Neural progenitor cell (in vitro differentiated cells): Measurements from ENCODE around the gene TIMP2. TPM values are rescaled to one million over a fixed set of nuclear protein-coding genes. Genes with fewer than 3 reads are reported as not detected.

ENCODE experiments used
- DNase-seq: peaks from one replicate; pipeline ENCODE4 v3.0.0-alpha.2; 2016; ENCODE audit warnings: low spot score
- H2AFZ ChIP-seq: fragments of 200-600 bp; sonication (generic); replicated peaks from 2 replicates; pipeline ENCODE4 v1.6.1; 2016; ENCODE audit warnings: antibody characterized with exemption
- H3F3A ChIP-seq: fragments of 200-600 bp; sonication (generic); 2 replicates; pipeline ENCODE4 v1.6.1; 2016; ENCODE audit warnings: antibody characterized with exemption, low read depth
- H3K27ac ChIP-seq: fragments of 200-600 bp; sonication (generic); 2 replicates; pipeline ENCODE4 v1.5.1; 2016; ENCODE audit warnings: mild to moderate bottlenecking
- H3K27me3 ChIP-seq: fragments of 200-600 bp; sonication (generic); 2 replicates; pipeline ENCODE4 v1.6.1; 2016; ENCODE audit warnings: mild to moderate bottlenecking, moderate library complexity
- H3K36me3 ChIP-seq: fragments of 200-600 bp; sonication (generic); 2 replicates; pipeline ENCODE4 v1.5.1; 2016
- H3K4me1 ChIP-seq: fragments of 200-600 bp; sonication (generic); 2 replicates; pipeline ENCODE4 v1.6.1; 2016; ENCODE audit warnings: mixed run types
- H3K4me2 ChIP-seq: fragments of 200-600 bp; sonication (generic); 2 replicates; pipeline ENCODE4 v1.6.1; 2016
- H3K4me3 ChIP-seq: fragments of 200-600 bp; sonication (generic); 2 replicates; pipeline ENCODE4 v1.5.1; 2016
- H3K79me2 ChIP-seq: fragments of 200-600 bp; sonication (generic); 2 replicates; pipeline ENCODE4 v1.6.1; 2016; ENCODE audit warnings: low read depth
- H3K9ac ChIP-seq: fragments of 200-600 bp; sonication (generic); 2 replicates; pipeline ENCODE4 v1.6.1; 2016
- H3K9me3 ChIP-seq: fragments of 200-600 bp; sonication (generic); 2 replicates; pipeline ENCODE4 v1.5.1; 2016; ENCODE audit warnings: low read depth
- H4K20me1 ChIP-seq: fragments of 200-600 bp; sonication (generic); 2 replicates; pipeline ENCODE4 v1.6.1; 2016; ENCODE audit warnings: low read depth
- H3K27ac Mint-ChIP-seq: 3 replicates; pipeline ENCODE4 v1.8.0; 2021; ENCODE audit warnings: mixed read lengths
- H3K27me3 Mint-ChIP-seq: 2 replicates; pipeline ENCODE4 v1.8.0; 2022; ENCODE audit warnings: low read depth, mild to moderate bottlenecking, inconsistent platforms, moderate library complexity, mixed read lengths; ENCODE audit not compliant: insufficient read depth
- H3K36me3 Mint-ChIP-seq: 3 replicates; pipeline ENCODE4 v1.8.0; 2021; ENCODE audit warnings: mixed read lengths
- H3K4me1 Mint-ChIP-seq: 3 replicates; pipeline ENCODE4 v1.8.0; 2021; ENCODE audit warnings: mixed read lengths
- H3K4me3 Mint-ChIP-seq: 3 replicates; pipeline ENCODE4 v1.8.0; 2021; ENCODE audit warnings: mild to moderate bottlenecking, moderate library complexity, mixed read lengths
- H3K9me3 Mint-ChIP-seq: 3 replicates; pipeline ENCODE4 v1.8.0; 2020; ENCODE audit warnings: mixed read lengths
- EZH2 ChIP-seq: fragments of 200-600 bp; sonication (generic); IDR thresholded peaks from 2 replicates; pipeline ENCODE4 v1.6.1; 2017; ENCODE audit warnings: antibody characterized with exemption, mild to moderate bottlenecking, moderate library complexity
- EZH2phosphoT487 ChIP-seq: fragments of 200-600 bp; sonication (generic); IDR thresholded peaks from 2 replicates; pipeline ENCODE4 v1.6.1; 2017; ENCODE audit warnings: antibody characterized with exemption
- total RNA-seq: library from RNA; depleted of rRNA; stranded (reverse); fragments of >200 nt; gene quantifications from 2 replicates; pipeline ENCODE4 v1.2.3, GENCODE V29; 2015; ENCODE audit warnings: low replicate concordance
- TF ChIP-seq, protein P1 (sequence below): fragments of 200-600 bp; sonication (generic); IDR thresholded peaks from 2 replicates; pipeline ENCODE4 v1.5.1; 2017; ENCODE audit warnings: antibody characterized with exemption, mild to moderate bottlenecking

TIMP2 gene
- total RNA-seq, 1 donor from 2014 or later: 19.8 TPM

DNA sequence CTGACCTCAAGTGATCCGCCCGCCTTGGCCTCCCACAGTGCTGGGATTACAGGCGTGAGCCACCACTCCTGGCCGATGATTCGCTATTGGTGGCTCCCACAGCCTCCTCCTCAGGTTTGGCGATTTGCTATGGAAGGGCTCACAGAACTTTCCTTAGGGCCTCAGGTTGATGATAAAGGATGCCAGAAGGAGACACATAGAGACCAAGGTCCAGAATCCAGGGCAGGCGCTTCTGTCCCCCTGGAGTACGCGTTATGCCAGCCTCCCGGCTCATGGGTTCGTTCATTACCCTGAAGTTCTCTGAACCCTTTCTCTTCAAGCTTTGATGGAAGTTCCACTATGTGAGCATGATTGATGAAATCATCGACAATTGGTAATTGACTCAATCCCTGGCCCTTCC is 34.6 kb upstream of the TIMP2 start:
- no peaks in the 10 kb centered on the region for H3F3A ChIP-seq
- H2AFZ ChIP-seq: no peak overlapping the region
- H3K79me2 ChIP-seq: no peaks in the 10 kb centered on the region
- H3K27me3 Mint-ChIP-seq: peaks cover 6% of the 10 kb centered on the region
- DNase-seq: no peak
- no peak overlapping the region for H3K4me3 Mint-ChIP-seq
- no peaks in the 10 kb centered on the region for H3K27me3 ChIP-seq
- TF ChIP-seq, protein P1, sequence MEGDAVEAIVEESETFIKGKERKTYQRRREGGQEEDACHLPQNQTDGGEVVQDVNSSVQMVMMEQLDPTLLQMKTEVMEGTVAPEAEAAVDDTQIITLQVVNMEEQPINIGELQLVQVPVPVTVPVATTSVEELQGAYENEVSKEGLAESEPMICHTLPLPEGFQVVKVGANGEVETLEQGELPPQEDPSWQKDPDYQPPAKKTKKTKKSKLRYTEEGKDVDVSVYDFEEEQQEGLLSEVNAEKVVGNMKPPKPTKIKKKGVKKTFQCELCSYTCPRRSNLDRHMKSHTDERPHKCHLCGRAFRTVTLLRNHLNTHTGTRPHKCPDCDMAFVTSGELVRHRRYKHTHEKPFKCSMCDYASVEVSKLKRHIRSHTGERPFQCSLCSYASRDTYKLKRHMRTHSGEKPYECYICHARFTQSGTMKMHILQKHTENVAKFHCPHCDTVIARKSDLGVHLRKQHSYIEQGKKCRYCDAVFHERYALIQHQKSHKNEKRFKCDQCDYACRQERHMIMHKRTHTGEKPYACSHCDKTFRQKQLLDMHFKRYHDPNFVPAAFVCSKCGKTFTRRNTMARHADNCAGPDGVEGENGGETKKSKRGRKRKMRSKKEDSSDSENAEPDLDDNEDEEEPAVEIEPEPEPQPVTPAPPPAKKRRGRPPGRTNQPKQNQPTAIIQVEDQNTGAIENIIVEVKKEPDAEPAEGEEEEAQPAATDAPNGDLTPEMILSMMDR: no peak
- TF ChIP-seq EZH2 (no peak), EZH2phosphoT487 (no peak)
- no peak overlapping the region for H3K9ac ChIP-seq
- H3K9me3 ChIP-seq: no peaks in the 10 kb centered on the region
- H3K27ac Mint-ChIP-seq: no peak overlapping the region
- no peaks in the 10 kb centered on the region for H3K4me1 ChIP-seq
- H3K27ac ChIP-seq: no peak overlapping the region
- H3K4me1 Mint-ChIP-seq: peaks cover 45% of the 10 kb centered on the region
- H3K4me2 ChIP-seq: no peak overlapping the region
- H3K36me3 Mint-ChIP-seq: peaks cover 1% of the 10 kb centered on the region
- H3K36me3 ChIP-seq: no peaks in the 10 kb centered on the region
- no peak overlapping the region for H3K4me3 ChIP-seq
- no peaks in the 10 kb centered on the region for H4K20me1 ChIP-seq
- H3K9me3 Mint-ChIP-seq: no peaks in the 10 kb centered on the region

DNA sequence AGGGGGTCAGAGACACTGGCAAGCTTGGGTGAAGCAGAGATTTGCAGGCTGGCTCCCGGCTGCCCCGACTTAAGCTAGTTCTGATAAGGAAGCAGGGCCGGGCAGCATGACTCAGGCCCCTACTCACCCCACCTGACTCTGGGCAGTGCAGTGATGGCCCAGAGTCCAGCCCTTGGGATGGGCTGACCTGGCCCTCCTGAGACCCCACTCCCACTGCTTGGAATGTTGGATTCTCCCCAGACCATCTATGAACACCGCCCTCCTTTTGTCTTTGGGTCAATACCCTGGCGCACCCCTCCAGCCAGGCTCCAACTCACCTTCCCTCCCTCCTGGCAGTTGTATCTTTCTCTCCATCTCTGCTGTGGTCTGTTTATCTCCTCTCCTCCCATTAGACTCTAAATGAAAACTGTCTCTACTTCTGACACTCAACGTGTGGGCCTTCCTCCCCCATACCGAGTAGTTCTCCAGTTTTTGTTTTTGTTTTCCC is 33.5 kb upstream of the TIMP2 start:
- peaks cover 56% of the 10 kb centered on the region for H3K4me1 Mint-ChIP-seq
- no peak for TF ChIP-seq EZH2
- Histone ChIP-seq H3K27me3 (no peaks in the 10 kb centered on the region), H3K4me2 (no peak overlapping the region), H3K4me3 (no peak overlapping the region), H3F3A (no peaks in the 10 kb centered on the region), H3K9me3 (no peaks in the 10 kb centered on the region), H3K9ac (no peak overlapping the region), H3K36me3 (no peaks in the 10 kb centered on the region), H3K79me2 (no peaks in the 10 kb centered on the region), H3K4me1 (no peaks in the 10 kb centered on the region), H2AFZ (no peak overlapping the region), H3K27ac (no peak overlapping the region), H4K20me1 (no peaks in the 10 kb centered on the region)
- DNase-seq: no peak
- H3K4me3 Mint-ChIP-seq: no peak overlapping the region
- no peaks in the 10 kb centered on the region for H3K9me3 Mint-ChIP-seq
- H3K27me3 Mint-ChIP-seq: peaks cover 6% of the 10 kb centered on the region
- peak overlapping the region; percentile 70 for H3K27ac Mint-ChIP-seq
- H3K36me3 Mint-ChIP-seq: peaks cover 2% of the 10 kb centered on the region

DNA sequence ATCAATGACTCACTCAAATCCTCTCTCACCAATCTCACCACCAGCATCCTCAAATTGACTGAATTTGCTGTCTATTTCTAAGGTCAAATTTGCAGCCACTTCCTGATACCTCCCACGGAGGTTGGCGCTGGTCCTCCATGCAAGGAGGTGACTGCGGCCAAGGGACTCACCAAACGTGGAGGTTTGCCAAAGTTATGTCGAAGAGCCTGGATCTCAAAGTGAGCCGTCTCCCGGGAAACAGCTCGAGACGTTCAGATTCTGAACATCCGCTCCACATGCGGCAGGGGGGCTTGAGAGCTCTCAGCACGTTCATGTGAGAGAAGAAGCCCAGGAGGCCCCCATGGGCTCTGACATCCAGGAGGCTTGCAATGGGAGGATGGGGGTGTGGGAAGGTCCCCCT is 31.9 kb upstream of the TIMP2 start:
- Mint-ChIP-seq H3K9me3 (peaks cover 2% of the 10 kb centered on the region), H3K27me3 (peaks cover 12% of the 10 kb centered on the region), H3K4me1 (peaks cover 64% of the 10 kb centered on the region), H3K36me3 (peaks cover 2% of the 10 kb centered on the region), H3K27ac (no peak overlapping the region), H3K4me3 (peak overlapping the region; percentile 3)
- no peak overlapping the region for H3K27ac ChIP-seq
- no peak overlapping the region for H3K9ac ChIP-seq
- H3K9me3 ChIP-seq: no peaks in the 10 kb centered on the region
- H2AFZ ChIP-seq: no peak overlapping the region
- DNase-seq: no peak
- H3K79me2 ChIP-seq: no peaks in the 10 kb centered on the region
- no peak for TF ChIP-seq EZH2phosphoT487
- TF ChIP-seq, protein P1: no peak
- peaks cover 1% of the 10 kb centered on the region for H3K4me1 ChIP-seq
- H4K20me1 ChIP-seq: no peaks in the 10 kb centered on the region
- no peaks in the 10 kb centered on the region for H3K27me3 ChIP-seq
- no peaks in the 10 kb centered on the region for H3K36me3 ChIP-seq
- no peak overlapping the region for H3K4me3 ChIP-seq
- no peaks in the 10 kb centered on the region for H3F3A ChIP-seq
- no peak overlapping the region for H3K4me2 ChIP-seq

DNA sequence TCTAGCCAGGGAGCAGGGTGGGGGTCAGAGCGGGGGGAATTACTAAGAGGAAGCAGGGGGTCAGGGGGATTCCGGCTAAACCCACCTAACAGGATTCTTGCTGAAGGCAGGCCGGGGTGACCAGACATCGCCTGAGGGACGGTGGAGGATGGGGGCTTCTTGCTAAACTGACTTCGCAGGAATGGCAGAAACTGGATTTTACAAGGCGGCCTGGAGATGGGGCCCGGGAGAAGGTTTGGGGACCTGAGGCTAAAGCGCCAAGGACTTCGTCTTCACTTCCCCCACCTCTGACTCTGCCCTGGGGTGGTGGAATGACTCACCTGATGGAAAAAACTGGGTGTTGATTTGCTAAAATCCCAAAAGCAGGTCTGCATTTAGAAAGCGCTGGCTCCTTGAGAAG is 31.1 kb upstream of the TIMP2 start:
- Histone ChIP-seq H2AFZ (no peak overlapping the region), H3K4me1 (peaks cover 4% of the 10 kb centered on the region)
- peaks cover 13% of the 10 kb centered on the region for H3K27me3 Mint-ChIP-seq

More for the DNA sequence above, 31.1 kb upstream of the TIMP2 start:
- H3K4me3 Mint-ChIP-seq: peak overlapping the region; percentile 13
- Histone ChIP-seq H4K20me1 (no peaks in the 10 kb centered on the region), H3K79me2 (no peaks in the 10 kb centered on the region), H3K9ac (no peak overlapping the region), H3F3A (no peaks in the 10 kb centered on the region), H3K4me3 (no peak overlapping the region), H3K27ac (no peak overlapping the region), H3K27me3 (no peaks in the 10 kb centered on the region), H3K36me3 (no peaks in the 10 kb centered on the region), H3K4me2 (no peak overlapping the region), H3K9me3 (no peaks in the 10 kb centered on the region)
- peaks cover 66% of the 10 kb centered on the region for H3K4me1 Mint-ChIP-seq
- H3K9me3 Mint-ChIP-seq: peaks cover 5% of the 10 kb centered on the region
- peaks cover 2% of the 10 kb centered on the region for H3K36me3 Mint-ChIP-seq
- TF ChIP-seq EZH2phosphoT487 (no peak), EZH2 (no peak)
- TF ChIP-seq, protein P1: no peak
- no peak for DNase-seq
- H3K27ac Mint-ChIP-seq: no peak overlapping the region
